ENCODE data around the gene LUC7L3.

DNA sequence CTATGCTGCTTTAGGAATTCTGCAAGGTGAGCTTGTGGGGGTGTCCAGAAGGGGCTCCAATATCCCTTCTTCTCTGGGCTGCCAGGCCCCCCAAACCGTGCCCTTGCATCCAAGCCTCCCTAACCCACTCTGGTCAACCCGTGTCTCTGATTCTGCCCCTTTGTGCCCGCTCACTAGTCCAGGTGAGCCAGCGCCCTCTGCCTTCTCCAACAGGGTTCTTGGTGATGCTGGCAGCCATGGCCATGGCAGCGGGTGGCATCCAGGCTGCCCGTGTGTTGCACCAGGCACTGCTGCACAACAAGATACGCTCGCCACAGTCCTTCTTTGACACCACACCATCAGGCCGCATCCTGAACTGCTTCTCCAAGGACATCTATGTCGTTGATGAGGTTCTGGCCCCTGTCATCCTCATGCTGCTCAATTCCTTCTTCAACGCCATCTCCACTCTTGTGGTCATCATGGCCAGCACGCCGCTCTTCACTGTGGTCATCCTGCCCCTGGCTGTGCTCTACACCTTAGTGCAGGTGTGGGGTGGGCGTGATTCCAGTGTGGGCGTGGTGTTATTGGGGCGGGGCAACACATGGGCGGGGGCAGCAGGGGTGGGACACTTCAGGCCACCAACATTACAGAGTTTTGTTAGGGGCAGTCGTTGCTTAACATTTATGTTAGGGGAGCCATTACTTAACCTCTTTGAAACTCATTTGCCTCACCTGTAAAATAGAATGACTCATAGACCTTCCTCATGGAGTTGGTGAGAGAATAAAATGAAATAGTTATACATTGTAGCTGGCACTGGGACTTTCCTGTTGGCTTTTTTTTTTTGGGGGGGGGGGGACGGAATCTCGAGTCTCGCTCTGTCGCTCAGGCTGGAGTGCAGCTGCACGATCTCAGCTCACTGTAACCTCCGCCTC lies 43.1 kb upstream of the LUC7L3 start:
- TF ChIP-seq, protein P1, sequence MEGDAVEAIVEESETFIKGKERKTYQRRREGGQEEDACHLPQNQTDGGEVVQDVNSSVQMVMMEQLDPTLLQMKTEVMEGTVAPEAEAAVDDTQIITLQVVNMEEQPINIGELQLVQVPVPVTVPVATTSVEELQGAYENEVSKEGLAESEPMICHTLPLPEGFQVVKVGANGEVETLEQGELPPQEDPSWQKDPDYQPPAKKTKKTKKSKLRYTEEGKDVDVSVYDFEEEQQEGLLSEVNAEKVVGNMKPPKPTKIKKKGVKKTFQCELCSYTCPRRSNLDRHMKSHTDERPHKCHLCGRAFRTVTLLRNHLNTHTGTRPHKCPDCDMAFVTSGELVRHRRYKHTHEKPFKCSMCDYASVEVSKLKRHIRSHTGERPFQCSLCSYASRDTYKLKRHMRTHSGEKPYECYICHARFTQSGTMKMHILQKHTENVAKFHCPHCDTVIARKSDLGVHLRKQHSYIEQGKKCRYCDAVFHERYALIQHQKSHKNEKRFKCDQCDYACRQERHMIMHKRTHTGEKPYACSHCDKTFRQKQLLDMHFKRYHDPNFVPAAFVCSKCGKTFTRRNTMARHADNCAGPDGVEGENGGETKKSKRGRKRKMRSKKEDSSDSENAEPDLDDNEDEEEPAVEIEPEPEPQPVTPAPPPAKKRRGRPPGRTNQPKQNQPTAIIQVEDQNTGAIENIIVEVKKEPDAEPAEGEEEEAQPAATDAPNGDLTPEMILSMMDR (IDR thresholded peaks at IDR 0.05): no peak
- TF ChIP-seq POLR2A (IDR thresholded peaks at IDR 0.05) (no peak), EP300 (IDR thresholded peaks at IDR 0.05) (no peak)
